ENCODE measurements around the gene UQCR11. TPM values are rescaled to one million over a fixed set of nuclear protein-coding genes. Genes with fewer than 3 reads are reported as not detected.
A peak's percentile ranks its signal among the peaks of the same experiment; 100 is the strongest.

UQCR11 gene
- polyA plus RNA-seq, 1 donor = 124 TPM

DNA sequence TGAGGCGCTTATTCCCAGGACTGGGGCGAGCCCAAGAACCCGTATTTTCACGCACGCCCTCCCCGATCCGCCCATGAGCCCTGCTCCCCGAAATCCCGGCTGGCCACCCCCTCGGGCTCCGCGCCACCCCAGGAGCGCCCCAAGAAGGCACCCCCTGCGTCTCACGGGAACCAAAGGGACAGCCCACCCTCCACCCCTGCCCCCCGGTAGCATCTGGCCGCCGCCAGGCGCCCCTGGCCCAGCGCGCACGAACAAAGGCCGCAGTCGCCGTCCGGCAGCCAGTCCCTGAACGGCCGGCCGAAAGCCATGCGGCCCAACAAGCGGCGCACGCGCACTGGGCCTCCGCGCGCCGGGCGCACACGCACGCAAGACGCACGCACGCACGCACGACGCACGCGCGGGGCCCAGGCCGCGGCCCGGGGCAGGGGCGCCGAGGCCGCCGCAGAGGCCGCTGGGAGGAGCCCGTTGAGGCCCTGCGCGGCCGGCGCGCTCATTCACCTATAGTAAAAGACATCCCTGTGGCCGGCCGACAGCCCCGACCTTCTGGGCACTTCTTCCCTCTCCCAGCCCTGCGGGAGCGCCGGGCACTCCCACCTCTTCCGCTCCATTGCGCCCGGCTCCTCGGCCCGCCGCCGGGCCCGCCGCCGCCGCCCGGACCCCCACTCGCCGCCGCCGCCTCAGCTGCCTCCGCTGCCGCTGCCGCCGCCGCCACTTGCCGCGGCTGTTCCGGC is 13.1 kb downstream of the UQCR11 start:
- H3K36me3 ChIP-seq (ENCODE audit: control insufficient read depth, insufficient read depth, low read length) = peaks cover 11% of the 10 kb centered on the region
- peaks cover 19% of the 10 kb centered on the region for H3K4me1 ChIP-seq (ENCODE audit: control insufficient read depth, insufficient read depth, low read length)
- no CpG with 5 or more reads among the region's 94 CpGs for WGBS (ENCODE audit: insufficient coverage, low lambda C conversion rate)
- DNase-seq = peak; percentile 92
- no peaks in the 10 kb centered on the region for H3K9me3 ChIP-seq (ENCODE audit: control insufficient read depth, low read depth, low read length)
- no peaks in the 10 kb centered on the region for H3K27me3 ChIP-seq (ENCODE audit: control insufficient read depth, insufficient read depth, low read length)
- peak overlapping the region; percentile 86 for H3K27ac ChIP-seq (ENCODE audit: low read length)
- peak overlapping the region; percentile 66 for H3K4me3 ChIP-seq (ENCODE audit: low read length)

DNA sequence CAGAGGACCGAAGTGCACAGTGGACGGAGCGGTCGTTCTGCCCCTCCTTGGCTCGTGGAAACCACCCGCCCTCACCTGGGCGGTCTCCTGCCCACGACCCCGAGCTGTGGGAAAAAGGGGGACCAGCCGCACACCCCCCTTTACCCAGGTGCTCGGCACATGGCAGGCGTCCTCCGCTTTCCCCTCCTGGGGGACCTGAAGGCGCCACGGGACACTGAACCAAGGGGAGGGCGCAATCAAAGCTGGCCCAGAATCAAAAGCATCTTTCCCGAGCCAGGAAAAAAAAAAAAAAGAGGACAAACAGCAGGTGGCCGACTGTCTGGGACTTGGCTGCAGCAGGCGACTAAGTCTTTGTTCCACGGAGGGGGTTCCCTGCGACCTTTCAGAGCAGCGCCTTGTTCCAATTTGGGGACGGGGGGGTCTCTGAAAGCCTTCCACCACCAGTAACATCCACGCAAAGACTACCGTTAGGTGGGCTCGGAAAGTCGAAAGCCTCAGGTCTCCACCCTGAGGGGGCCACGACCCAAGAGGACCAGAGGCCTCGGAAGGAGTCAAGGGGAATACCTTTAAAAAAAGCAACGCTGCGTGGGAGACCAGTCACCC is 13.7 kb downstream of the UQCR11 start:
- DNase-seq = peak in 1 of 2 donors; percentile 40
- H3K27ac ChIP-seq (ENCODE audit: low read length) = peak overlapping the region; percentile 78
- H3K9me3 ChIP-seq (ENCODE audit: control insufficient read depth, low read depth, low read length) = no peaks in the 10 kb centered on the region
- peaks cover 5% of the 10 kb centered on the region for H3K36me3 ChIP-seq (ENCODE audit: control insufficient read depth, insufficient read depth, low read length)
- H3K4me1 ChIP-seq (ENCODE audit: control insufficient read depth, insufficient read depth, low read length) = peaks cover 21% of the 10 kb centered on the region
- H3K4me3 ChIP-seq (ENCODE audit: low read length) = peak overlapping the region; percentile 66
- no CpG with 5 or more reads among the region's 31 CpGs for WGBS (ENCODE audit: insufficient coverage, low lambda C conversion rate)
- H3K27me3 ChIP-seq (ENCODE audit: control insufficient read depth, insufficient read depth, low read length) = no peaks in the 10 kb centered on the region

DNA sequence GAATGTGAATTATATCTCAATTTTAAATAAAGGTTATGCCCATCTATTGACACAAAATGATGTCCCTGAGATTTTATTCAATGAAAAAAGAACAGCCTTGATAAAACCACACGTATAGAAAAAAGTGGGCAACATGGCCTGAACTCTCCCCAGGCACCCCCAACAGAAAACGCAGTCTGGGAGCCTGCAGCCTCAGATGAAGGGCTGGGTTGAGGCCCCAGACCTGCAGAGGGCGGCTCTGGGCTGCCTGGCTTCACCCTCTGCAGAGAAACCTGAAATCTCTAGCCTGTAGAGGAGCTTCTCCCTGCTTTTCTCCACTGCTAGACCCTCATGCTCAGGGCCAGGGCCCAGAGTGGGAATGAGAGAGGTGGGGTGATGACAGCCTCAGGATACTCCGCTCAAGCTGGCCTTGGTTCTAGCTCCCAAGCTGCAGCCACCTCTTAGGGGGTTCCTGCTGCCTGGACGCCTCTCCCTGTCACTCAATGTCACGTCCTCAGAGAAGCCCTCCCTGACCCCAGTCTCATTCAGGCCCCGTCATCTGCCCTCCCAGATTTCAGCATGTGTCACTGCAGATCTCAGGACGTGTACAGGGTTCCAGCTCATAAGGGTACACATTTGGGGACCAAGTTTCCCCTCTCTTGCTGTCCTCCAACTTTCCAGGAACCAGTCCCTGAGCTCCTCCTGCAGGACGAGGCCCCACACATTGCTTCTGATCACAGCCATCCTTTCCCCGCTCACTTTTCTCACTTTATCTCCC is 14.4 kb downstream of the UQCR11 start:
- Histone ChIP-seq H3K9me3 (ENCODE audit: control insufficient read depth, low read depth, low read length) (no peaks in the 10 kb centered on the region), H3K27me3 (ENCODE audit: control insufficient read depth, insufficient read depth, low read length) (no peaks in the 10 kb centered on the region), H3K36me3 (ENCODE audit: control insufficient read depth, insufficient read depth, low read length) (peaks cover 4% of the 10 kb centered on the region), H3K4me1 (ENCODE audit: control insufficient read depth, insufficient read depth, low read length) (peaks cover 21% of the 10 kb centered on the region), H3K27ac (ENCODE audit: low read length) (peak overlapping the region; percentile 78), H3K4me3 (ENCODE audit: low read length) (peak overlapping the region; percentile 66)
- DNase-seq = peak in 1 of 2 donors; percentile 45
- no CpG with 5 or more reads among the region's 10 CpGs for WGBS (ENCODE audit: insufficient coverage, low lambda C conversion rate)

DNA sequence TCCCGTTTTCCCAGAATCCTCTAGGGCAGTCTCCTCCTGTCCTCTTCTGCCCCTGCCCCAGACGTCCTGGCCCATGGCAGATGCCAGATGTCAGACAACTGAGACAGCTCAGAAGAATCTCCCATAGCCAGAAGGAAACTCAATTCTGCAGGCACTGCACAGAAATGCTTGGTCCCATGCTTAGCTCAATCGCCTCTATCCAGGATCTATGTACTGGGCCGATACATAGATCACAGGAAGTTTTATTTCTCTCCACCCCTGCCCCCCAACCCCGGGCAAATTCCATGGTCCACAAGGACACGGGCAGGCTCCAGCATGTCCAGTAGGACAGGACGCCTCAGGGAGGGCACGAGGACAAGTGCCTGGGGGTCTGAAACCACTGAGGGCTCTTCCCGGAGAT is 17.4 kb downstream of the UQCR11 start:
- DNase-seq = no peak
- 40% methylated on average over 2 of the region's 9 CpGs for WGBS (ENCODE audit: insufficient coverage, low lambda C conversion rate)
- no peak overlapping the region for H3K27ac ChIP-seq (ENCODE audit: low read length)

DNA sequence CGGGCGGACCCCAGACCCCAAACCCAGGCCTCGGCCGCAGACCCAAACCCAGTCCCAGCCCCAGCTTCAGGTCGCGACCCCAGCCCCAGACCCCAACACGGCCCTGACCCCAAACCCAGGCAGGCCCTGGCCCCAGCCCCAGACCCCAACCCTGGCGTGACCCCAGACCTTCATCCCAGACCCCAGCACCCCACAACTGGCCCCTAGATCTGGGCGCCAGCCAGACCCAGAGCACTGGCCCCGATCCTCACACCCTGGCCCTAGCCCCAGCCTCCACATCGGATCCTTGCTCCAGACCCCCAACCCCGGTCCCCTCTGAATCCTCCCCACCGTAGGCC is 20.1 kb downstream of the UQCR11 start:
- WGBS (ENCODE audit: insufficient coverage, low lambda C conversion rate) = no CpG with 5 or more reads among the region's 13 CpGs
- no peak overlapping the region for H3K4me3 ChIP-seq (ENCODE audit: low read length)
- H3K9me3 ChIP-seq (ENCODE audit: control insufficient read depth, low read depth, low read length) = no peaks in the 10 kb centered on the region
- peaks cover 12% of the 10 kb centered on the region for H3K4me1 ChIP-seq (ENCODE audit: control insufficient read depth, insufficient read depth, low read length)
- H3K36me3 ChIP-seq (ENCODE audit: control insufficient read depth, insufficient read depth, low read length) = peaks cover 42% of the 10 kb centered on the region
- H3K27ac ChIP-seq (ENCODE audit: low read length) = no peak overlapping the region
- no peak for DNase-seq
- no peaks in the 10 kb centered on the region for H3K27me3 ChIP-seq (ENCODE audit: control insufficient read depth, insufficient read depth, low read length)

More for the DNA sequence above, 17.4 kb downstream of the UQCR11 start:
- H3K4me3 ChIP-seq (ENCODE audit: low read length) = no peak overlapping the region
- peaks cover 18% of the 10 kb centered on the region for H3K36me3 ChIP-seq (ENCODE audit: control insufficient read depth, insufficient read depth, low read length)
- no peaks in the 10 kb centered on the region for H3K9me3 ChIP-seq (ENCODE audit: control insufficient read depth, low read depth, low read length)
- H3K4me1 ChIP-seq (ENCODE audit: control insufficient read depth, insufficient read depth, low read length) = peaks cover 17% of the 10 kb centered on the region
- H3K27me3 ChIP-seq (ENCODE audit: control insufficient read depth, insufficient read depth, low read length) = no peaks in the 10 kb centered on the region

DNA sequence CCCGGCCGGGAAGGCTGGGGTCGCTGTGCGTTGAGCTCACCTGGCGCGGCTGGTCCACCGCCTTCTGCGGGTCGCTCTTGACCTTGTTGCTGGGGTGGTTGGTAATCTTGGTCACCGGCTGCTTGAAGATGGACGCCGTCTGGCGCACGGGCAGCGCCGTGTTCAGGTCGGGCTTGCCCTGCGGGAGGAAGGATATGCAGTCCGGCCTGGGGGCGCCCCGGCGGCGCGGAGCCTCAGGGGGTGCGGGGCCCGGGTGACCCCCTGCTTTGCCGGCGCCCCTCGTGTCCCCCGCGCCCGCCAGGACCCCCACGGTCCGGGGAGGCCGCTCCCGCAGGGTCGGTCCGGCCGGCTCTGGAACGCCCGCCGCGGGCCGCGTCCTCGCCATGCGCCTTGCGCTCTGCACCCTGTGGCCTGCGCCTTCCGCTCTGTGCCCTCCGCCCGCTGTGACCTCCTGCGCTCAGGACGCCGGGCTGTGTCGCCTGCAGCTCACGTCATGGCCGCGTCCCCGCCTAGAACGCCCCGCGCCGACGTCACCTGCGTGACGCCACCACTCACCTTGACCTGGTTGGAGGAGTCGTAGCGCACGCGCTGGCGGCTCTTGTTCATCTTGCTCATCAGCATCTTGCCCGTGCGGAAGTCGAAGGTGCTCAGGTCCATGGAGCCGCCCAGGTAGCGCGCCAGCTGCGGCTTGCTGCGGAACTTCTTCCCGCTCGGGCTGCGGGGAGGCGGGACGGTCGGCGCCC is 20.6 kb downstream of the UQCR11 start:
- H3K27ac ChIP-seq (ENCODE audit: low read length) = no peak overlapping the region
- no peak for DNase-seq
- no peaks in the 10 kb centered on the region for H3K27me3 ChIP-seq (ENCODE audit: control insufficient read depth, insufficient read depth, low read length)
- H3K4me3 ChIP-seq (ENCODE audit: low read length) = no peak overlapping the region
- no CpG with 5 or more reads among the region's 87 CpGs for WGBS (ENCODE audit: insufficient coverage, low lambda C conversion rate)
- H3K9me3 ChIP-seq (ENCODE audit: control insufficient read depth, low read depth, low read length) = no peaks in the 10 kb centered on the region
- H3K4me1 ChIP-seq (ENCODE audit: control insufficient read depth, insufficient read depth, low read length) = peaks cover 12% of the 10 kb centered on the region
- H3K36me3 ChIP-seq (ENCODE audit: control insufficient read depth, insufficient read depth, low read length) = peaks cover 45% of the 10 kb centered on the region

DNA sequence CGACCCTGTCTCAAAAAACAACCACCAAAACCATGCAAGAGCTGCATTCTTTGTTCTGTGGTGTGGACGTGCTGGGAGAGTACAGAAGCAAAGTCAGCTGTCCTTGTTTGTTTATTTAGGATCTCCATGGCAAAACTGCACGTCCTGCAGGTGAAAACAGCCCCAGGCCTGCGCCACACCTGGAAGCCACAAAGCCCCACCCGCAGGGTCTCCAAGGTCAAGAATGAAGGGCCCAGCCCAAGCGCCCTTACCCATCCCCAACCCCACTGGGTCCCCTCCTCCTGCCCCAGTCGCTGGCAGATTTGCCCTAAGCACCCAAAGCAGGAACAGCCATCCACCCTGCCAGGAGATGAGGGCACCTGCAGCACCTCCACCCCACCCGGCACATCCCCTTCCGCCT is 23.1 kb downstream of the UQCR11 start:
- Histone ChIP-seq H3K4me3 (ENCODE audit: low read length) (no peak overlapping the region), H3K27me3 (ENCODE audit: control insufficient read depth, insufficient read depth, low read length) (no peaks in the 10 kb centered on the region), H3K27ac (ENCODE audit: low read length) (no peak overlapping the region), H3K4me1 (ENCODE audit: control insufficient read depth, insufficient read depth, low read length) (peaks cover 3% of the 10 kb centered on the region), H3K9me3 (ENCODE audit: control insufficient read depth, low read depth, low read length) (peaks cover 11% of the 10 kb centered on the region), H3K36me3 (ENCODE audit: control insufficient read depth, insufficient read depth, low read length) (peaks cover 65% of the 10 kb centered on the region)
- DNase-seq = no peak
- no CpG with 5 or more reads among the region's 9 CpGs for WGBS (ENCODE audit: insufficient coverage, low lambda C conversion rate)

DNA sequence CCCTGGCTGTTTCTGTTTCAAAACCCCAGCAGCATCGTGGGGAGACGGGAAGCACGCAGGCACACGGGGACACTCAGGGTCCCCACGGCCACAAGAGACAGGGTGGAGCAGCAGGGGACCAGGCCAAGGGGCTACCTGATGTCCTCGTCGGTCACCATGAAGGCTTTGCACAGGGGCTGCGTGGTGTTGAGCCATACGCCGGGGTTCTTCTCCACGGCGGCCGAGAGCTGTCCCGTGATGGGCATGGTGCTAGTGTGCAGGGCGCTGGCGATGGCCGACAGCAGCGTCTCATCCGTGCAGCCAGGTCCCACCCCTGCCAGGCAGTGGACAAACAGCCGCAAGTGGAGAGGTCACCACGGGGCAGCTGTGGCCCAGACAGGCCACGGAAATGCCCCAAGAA is 24.3 kb downstream of the UQCR11 start:
- Histone ChIP-seq H3K27me3 (ENCODE audit: control insufficient read depth, insufficient read depth, low read length) (no peaks in the 10 kb centered on the region), H3K4me3 (ENCODE audit: low read length) (no peak overlapping the region), H3K4me1 (ENCODE audit: control insufficient read depth, insufficient read depth, low read length) (no peaks in the 10 kb centered on the region), H3K27ac (ENCODE audit: low read length) (no peak overlapping the region), H3K9me3 (ENCODE audit: control insufficient read depth, low read depth, low read length) (peaks cover 11% of the 10 kb centered on the region), H3K36me3 (ENCODE audit: control insufficient read depth, insufficient read depth, low read length) (peaks cover 73% of the 10 kb centered on the region)
- no CpG with 5 or more reads among the region's 22 CpGs for WGBS (ENCODE audit: insufficient coverage, low lambda C conversion rate)
- DNase-seq = no peak

DNA sequence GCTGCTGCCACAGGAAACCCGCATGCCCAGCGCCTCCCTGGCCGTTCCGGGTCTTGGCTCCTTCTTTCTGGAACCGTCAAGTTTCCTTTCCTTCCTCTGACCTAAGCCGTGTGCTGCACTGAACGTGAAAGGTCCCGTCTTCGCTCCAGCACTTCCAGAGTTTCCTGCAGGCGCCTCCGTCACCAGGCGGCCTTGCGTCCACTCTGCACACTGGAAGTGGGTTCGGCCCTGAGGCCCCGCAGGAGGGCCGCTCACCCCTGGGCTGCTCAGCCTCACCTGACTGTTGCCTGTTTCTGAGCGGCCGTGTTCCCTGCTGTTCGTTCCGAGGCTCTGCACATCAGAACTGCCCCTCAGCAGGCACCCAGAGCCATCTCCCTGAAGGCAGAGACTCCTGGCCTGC is 24.9 kb downstream of the UQCR11 start:
- WGBS (ENCODE audit: insufficient coverage, low lambda C conversion rate) = no CpG with 5 or more reads among the region's 20 CpGs
- peaks cover 70% of the 10 kb centered on the region for H3K36me3 ChIP-seq (ENCODE audit: control insufficient read depth, insufficient read depth, low read length)
- no peak for DNase-seq

DNA sequence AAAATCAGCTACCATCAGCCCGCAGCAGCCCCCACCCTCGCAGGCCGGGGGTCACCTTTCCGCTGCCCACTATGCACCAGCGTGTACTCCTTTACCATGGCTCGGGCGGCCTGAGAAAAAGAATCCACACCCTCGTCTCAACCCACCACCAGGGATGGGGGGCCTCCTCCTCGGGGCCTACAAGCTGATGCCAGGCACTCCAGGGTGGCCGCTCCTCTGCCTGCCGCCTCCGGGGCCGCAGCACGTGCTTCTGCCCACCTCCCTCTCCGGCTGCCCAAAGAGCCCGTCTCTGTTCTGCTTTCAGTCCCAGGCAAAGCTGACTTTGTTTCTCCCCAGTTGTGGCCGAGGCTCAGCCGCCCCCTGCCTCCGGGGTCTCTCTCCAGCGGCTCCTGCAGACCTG is 26.0 kb downstream of the UQCR11 start:
- peaks cover 11% of the 10 kb centered on the region for H3K9me3 ChIP-seq (ENCODE audit: control insufficient read depth, low read depth, low read length)
- no peaks in the 10 kb centered on the region for H3K27me3 ChIP-seq (ENCODE audit: control insufficient read depth, insufficient read depth, low read length)
- no peak for DNase-seq
- no peak overlapping the region for H3K27ac ChIP-seq (ENCODE audit: low read length)
- H3K4me3 ChIP-seq (ENCODE audit: low read length) = no peak overlapping the region
- H3K36me3 ChIP-seq (ENCODE audit: control insufficient read depth, insufficient read depth, low read length) = peaks cover 64% of the 10 kb centered on the region
- no peaks in the 10 kb centered on the region for H3K4me1 ChIP-seq (ENCODE audit: control insufficient read depth, insufficient read depth, low read length)
- WGBS (ENCODE audit: insufficient coverage, low lambda C conversion rate) = no CpG with 5 or more reads among the region's 20 CpGs

More for the DNA sequence above, 24.9 kb downstream of the UQCR11 start:
- Histone ChIP-seq H3K4me3 (ENCODE audit: low read length) (no peak overlapping the region), H3K27me3 (ENCODE audit: control insufficient read depth, insufficient read depth, low read length) (no peaks in the 10 kb centered on the region), H3K9me3 (ENCODE audit: control insufficient read depth, low read depth, low read length) (peaks cover 11% of the 10 kb centered on the region), H3K4me1 (ENCODE audit: control insufficient read depth, insufficient read depth, low read length) (no peaks in the 10 kb centered on the region), H3K27ac (ENCODE audit: low read length) (no peak overlapping the region)

All from large intestine (tissue), 3 donors.